ENCODE data around the gene NPFFR2.

GRCh38 chr4:72011906-72012305 is 19.9 kb upstream of the NPFFR2 start:
- TF ChIP-seq CTCF (conservative IDR thresholded peaks at IDR 0.05; ENCODE audit: low read depth in 2 of 2) (no peak), STAT1 (IDR thresholded peaks at IDR 0.05; ENCODE audit: unreplicated experiment) (no peak), POLR2AphosphoS5 (IDR thresholded peaks at IDR 0.05; ENCODE audit: low read depth) (no peak), CREB1 (CRISPR knock-in tag; IDR thresholded peaks at IDR 0.05; ENCODE audit: low read depth) (no peak), REST (IDR thresholded peaks at IDR 0.05; ENCODE audit: unreplicated experiment) (no peak), EZH2 (IDR thresholded peaks at IDR 0.05; ENCODE audit: low read depth, unreplicated experiment) (no peak), ZNF114 (CRISPR knock-in tag; IDR thresholded peaks at IDR 0.05) (no peak), ZNF331 (CRISPR knock-in tag; IDR thresholded peaks at IDR 0.05; ENCODE audit: low read depth) (no peak), NANOG (IDR thresholded peaks at IDR 0.05; ENCODE audit: borderline replicate concordance) (no peak), JUNB (IDR thresholded peaks at IDR 0.05; ENCODE audit: unreplicated experiment) (no peak), EZH2phosphoT487 (IDR thresholded peaks at IDR 0.05; ENCODE audit: unreplicated experiment) (no peak), ETS1 (IDR thresholded peaks at IDR 0.05) (no peak), ZNF462 (CRISPR knock-in tag; IDR thresholded peaks at IDR 0.05) (no peak)

Data from GM23338 (cell line).